SIG-M5 (cell line): Measurements from ENCODE around the gene RHOB.

Experiments used
- DNase-seq: peaks from one replicate; lab custom pipeline; 2025; lab: John Stamatoyannopoulos, UW

The RHOB gene

DNA sequence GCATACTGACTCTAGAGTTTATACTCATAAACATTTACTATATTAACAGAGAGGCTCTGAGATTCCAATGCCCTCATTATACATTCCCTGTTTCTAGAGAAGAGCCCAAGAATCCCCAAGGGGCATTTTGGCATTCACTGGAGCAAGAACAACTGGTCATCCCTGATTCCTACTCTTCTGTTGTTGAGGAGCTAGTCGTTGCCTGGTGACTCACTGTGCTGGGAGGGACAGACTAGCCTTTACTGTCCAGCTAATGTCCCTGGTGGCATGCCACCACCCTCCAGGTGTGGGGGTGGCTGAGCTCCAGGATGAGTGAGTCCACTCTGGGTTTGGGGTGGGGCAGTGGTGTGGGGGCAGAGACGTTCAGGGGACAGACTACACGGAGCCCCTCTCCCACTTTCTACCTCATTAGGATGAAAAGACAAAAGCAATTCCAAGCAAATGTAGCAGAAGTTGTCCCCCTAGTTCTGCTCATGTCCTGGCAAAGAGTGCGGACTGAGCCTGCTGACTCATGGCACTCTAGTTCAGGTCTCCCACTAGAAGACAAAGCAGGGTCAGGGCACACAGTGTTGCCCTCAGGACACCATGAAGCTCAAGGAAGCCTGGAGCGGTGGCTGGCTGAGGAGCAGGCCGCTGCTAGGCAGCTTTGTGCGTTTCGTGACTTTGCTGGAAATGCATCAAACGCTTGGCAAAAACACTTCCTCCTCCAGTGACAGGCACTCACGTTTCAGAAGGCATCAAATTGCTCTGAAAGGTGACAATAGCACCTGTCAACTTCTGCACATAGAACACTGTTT lies 49.4 kb downstream of the RHOB start:
- no peak for DNase-seq

DNA sequence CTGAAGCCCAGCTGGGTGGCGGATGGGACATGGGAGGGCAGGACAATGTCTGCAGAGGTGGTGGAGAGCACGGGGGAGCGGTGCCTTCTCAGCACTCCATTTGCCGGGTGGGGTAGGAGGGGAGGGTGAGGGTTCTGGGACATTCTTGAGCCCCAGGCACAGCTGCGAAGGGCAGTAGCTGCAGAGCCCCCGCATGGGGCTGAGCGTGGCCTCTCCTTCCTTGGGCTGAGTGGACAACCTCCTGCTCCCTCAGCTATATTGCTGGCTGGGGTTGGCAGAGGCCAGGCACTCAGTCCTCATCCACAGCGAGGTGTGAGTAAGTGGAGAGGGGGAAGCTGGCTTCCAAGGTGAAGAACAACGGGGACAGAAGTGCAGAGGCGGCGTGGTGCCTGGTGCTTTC lies 50.1 kb downstream of the RHOB start:
- no peak for DNase-seq
